Measurements from ENCODE around the gene IL34. TPM values are rescaled to one million over a fixed set of nuclear protein-coding genes. Genes with fewer than 3 reads are reported as not detected.
"Not testable (repeated sequence)": the region's sequence is repeated elsewhere in the genome, so short reads cannot be mapped to it uniquely, and the experiment has no call there.

Gene IL34
- polyA plus RNA-seq, 1 donor from 2014 or later, result 3.0 TPM

DNA sequence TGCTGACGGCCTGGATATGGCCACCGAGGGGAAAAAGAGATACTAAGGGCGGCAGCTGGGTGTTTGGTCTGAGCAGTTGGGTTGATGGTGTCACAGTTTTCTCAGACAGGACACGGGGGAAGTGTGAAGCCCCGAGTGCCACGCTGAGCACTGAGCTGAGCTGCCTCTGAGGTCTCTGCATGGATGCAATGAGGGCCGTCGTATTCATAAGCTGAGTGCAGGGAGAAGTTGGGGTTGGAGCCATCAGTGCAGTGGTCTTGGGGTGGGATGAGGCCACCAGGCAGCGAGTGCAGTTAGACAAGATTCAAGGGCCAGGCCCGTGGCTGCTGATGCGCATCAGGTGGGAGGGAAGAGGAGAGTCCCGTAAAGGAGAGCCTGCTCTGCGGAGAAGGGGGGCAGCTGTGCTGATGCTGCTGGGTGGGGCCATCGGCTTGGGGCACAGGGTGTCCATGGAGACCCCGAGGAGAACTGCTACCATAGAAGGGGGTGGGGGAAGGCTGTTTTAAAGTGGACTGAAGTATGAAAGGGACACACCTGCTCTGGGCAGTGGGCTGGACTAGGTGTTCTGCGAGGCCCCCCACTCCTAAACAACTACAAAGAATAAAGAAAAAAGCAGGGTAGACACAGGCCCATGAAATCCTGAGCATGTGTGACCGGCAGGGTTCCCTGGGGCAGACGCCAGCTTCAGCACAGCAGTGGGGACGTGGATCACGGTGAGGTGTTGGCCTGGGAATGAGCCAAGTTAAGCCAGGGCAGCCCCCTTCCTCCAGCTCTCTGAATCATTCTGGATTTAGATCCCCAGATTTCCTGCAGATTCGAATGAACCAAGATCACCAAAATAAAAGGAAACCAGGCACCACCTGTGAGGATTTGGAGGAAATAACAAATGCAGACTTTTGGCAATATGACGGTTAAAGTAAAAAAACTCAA lies 19.7 kb downstream of the IL34 start:
- no peaks in the 10 kb centered on the region for H3K9me2 ChIP-seq (ENCODE audit: insufficient read depth, low read length)
- peaks cover 3% of the 10 kb centered on the region for H3K9me3 ChIP-seq (ENCODE audit: low read length)
- H2AFZ ChIP-seq (ENCODE audit: low read depth, low read length), result no peak overlapping the region
- no peak overlapping the region for H3K4me2 ChIP-seq (ENCODE audit: low read length)
- no peak overlapping the region for H3K4me3 ChIP-seq (ENCODE audit: low read length)
- no peak overlapping the region for H3K27ac ChIP-seq (ENCODE audit: low read length)
- TF ChIP-seq SMC3 (conservative IDR thresholded peaks at IDR 0.05; ENCODE audit: poor library complexity), result no peak
- no peak for TF ChIP-seq EP300 (conservative IDR thresholded peaks at IDR 0.05; ENCODE audit: poor library complexity, severe bottlenecking)
- TF ChIP-seq TAF1 (IDR thresholded peaks at IDR 0.05; ENCODE audit: low read depth), result no peak
- TF ChIP-seq RAD21 (conservative IDR thresholded peaks at IDR 0.05), result no peak
- TF ChIP-seq MXI1 (conservative IDR thresholded peaks at IDR 0.05; ENCODE audit: poor library complexity, severe bottlenecking), result no peak
- TF ChIP-seq, protein P1, sequence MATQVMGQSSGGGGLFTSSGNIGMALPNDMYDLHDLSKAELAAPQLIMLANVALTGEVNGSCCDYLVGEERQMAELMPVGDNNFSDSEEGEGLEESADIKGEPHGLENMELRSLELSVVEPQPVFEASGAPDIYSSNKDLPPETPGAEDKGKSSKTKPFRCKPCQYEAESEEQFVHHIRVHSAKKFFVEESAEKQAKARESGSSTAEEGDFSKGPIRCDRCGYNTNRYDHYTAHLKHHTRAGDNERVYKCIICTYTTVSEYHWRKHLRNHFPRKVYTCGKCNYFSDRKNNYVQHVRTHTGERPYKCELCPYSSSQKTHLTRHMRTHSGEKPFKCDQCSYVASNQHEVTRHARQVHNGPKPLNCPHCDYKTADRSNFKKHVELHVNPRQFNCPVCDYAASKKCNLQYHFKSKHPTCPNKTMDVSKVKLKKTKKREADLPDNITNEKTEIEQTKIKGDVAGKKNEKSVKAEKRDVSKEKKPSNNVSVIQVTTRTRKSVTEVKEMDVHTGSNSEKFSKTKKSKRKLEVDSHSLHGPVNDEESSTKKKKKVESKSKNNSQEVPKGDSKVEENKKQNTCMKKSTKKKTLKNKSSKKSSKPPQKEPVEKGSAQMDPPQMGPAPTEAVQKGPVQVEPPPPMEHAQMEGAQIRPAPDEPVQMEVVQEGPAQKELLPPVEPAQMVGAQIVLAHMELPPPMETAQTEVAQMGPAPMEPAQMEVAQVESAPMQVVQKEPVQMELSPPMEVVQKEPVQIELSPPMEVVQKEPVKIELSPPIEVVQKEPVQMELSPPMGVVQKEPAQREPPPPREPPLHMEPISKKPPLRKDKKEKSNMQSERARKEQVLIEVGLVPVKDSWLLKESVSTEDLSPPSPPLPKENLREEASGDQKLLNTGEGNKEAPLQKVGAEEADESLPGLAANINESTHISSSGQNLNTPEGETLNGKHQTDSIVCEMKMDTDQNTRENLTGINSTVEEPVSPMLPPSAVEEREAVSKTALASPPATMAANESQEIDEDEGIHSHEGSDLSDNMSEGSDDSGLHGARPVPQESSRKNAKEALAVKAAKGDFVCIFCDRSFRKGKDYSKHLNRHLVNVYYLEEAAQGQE (IDR thresholded peaks at IDR 0.05; ENCODE audit: borderline replicate concordance), result no peak
- no peak for TF ChIP-seq CTCF (IDR thresholded peaks at IDR 0.05; ENCODE audit: poor library complexity, severe bottlenecking)
- no peaks in the 10 kb centered on the region for H4K20me1 ChIP-seq (ENCODE audit: insufficient read depth)
- no peaks in the 10 kb centered on the region for H3F3A ChIP-seq (ENCODE audit: insufficient read depth, low read length, poor library complexity, severe bottlenecking)
- H3K36me3 ChIP-seq (ENCODE audit: insufficient read depth, low read length), result peaks cover 8% of the 10 kb centered on the region
- no peaks in the 10 kb centered on the region for H3K79me2 ChIP-seq (replicated peaks; ENCODE audit: insufficient read depth, low read length)
- H3K27me3 ChIP-seq (ENCODE audit: insufficient read depth, low read depth, low read length), result no peaks in the 10 kb centered on the region
- no peak overlapping the region for H3K9ac ChIP-seq (ENCODE audit: low read length)

- no peaks in the 10 kb centered on the region for H3K79me2 ChIP-seq (replicated peaks; ENCODE audit: insufficient read depth, low read length)
- no peak overlapping the region for H2AFZ ChIP-seq (ENCODE audit: low read depth, low read length)
- H4K20me1 ChIP-seq (ENCODE audit: insufficient read depth), result no peaks in the 10 kb centered on the region
- peaks cover 3% of the 10 kb centered on the region for H3K9me3 ChIP-seq (ENCODE audit: low read length)
- no peak overlapping the region for H3K27ac ChIP-seq (ENCODE audit: low read length)
- TF ChIP-seq CTCF (IDR thresholded peaks at IDR 0.05; ENCODE audit: poor library complexity, severe bottlenecking) (no peak), POLR2AphosphoS5 (IDR thresholded peaks at IDR 0.05) (no peak), TAF1 (IDR thresholded peaks at IDR 0.05; ENCODE audit: low read depth) (no peak), EZH2 (IDR thresholded peaks at IDR 0.05; ENCODE audit: borderline replicate concordance, insufficient read depth, low read length, poor library complexity, severe bottlenecking) (no peak)
- H3F3A ChIP-seq (ENCODE audit: insufficient read depth, low read length, poor library complexity, severe bottlenecking), result no peaks in the 10 kb centered on the region
- no peaks in the 10 kb centered on the region for H3K27me3 ChIP-seq (ENCODE audit: insufficient read depth, low read depth, low read length)
- H3K4me2 ChIP-seq (ENCODE audit: low read length), result no peak overlapping the region
- no peak overlapping the region for H3K9ac ChIP-seq (ENCODE audit: low read length)
- H3K36me3 ChIP-seq (ENCODE audit: insufficient read depth, low read length), result peaks cover 8% of the 10 kb centered on the region
- no peaks in the 10 kb centered on the region for H3K9me2 ChIP-seq (ENCODE audit: insufficient read depth, low read length)
- no peak overlapping the region for H3K4me3 ChIP-seq (ENCODE audit: low read length)
Observed at GRCh38 chr16:70670175-70670574, 23.8 kb downstream of the IL34 start.

DNA sequence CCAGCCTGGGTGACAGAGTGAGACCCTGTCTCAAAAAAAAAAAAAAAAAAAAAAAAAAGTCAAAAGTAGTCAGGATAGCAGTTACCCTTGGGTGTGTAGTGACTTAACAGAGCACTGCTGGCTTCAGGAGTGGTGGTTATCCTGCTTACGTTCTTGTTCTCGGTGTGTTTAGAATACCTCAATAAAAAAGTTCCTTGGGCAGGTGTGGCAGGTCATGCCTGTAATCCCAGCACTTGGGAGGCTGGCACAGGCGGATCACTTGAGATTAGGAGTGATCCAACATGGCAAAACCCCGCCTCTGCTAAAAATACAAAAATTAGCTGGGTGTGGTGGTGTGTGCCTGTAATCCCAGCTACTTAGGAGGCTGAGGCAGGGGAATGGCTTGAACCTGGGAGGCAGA lies 24.6 kb downstream of the IL34 start:
- not testable (repeated sequence) for H3F3A ChIP-seq (ENCODE audit: insufficient read depth, low read length, poor library complexity, severe bottlenecking); H3K27ac ChIP-seq (ENCODE audit: low read length); H4K20me1 ChIP-seq (ENCODE audit: insufficient read depth); H3K79me2 ChIP-seq (replicated peaks; ENCODE audit: insufficient read depth, low read length); H3K4me3 ChIP-seq (ENCODE audit: low read length); H3K9ac ChIP-seq (ENCODE audit: low read length); H3K9me3 ChIP-seq (ENCODE audit: low read length); H3K4me2 ChIP-seq (ENCODE audit: low read length); H2AFZ ChIP-seq (ENCODE audit: low read depth, low read length); H3K9me2 ChIP-seq (ENCODE audit: insufficient read depth, low read length); H3K27me3 ChIP-seq (ENCODE audit: insufficient read depth, low read depth, low read length)
- H3K36me3 ChIP-seq (ENCODE audit: insufficient read depth, low read length), result peaks cover 11% of the 10 kb centered on the region

Measured in neural cell (in vitro differentiated cells).